ENCODE data around the gene ACR.

GRCh38 chr22:50727678-50728522 lies 10.1 kb upstream of the ACR start:
- no peak for TF ChIP-seq CTCF (IDR thresholded peaks at IDR 0.05)
- TF ChIP-seq POLR2AphosphoS5 (IDR thresholded peaks at IDR 0.05) = no peak
- no peak for TF ChIP-seq POLR2A (IDR thresholded peaks at IDR 0.05)
